Measurements from ENCODE around the gene MMP7. TPM values are rescaled to one million over a fixed set of nuclear protein-coding genes. Genes with fewer than 3 reads are reported as not detected.

The MMP7 gene
- total RNA-seq, 5 donors from 2014 or later (not counting 1 experiment from before 2014, with no cell fraction given): 0.23 to 0.73 (median 0.60) TPM; not detected in 2

DNA sequence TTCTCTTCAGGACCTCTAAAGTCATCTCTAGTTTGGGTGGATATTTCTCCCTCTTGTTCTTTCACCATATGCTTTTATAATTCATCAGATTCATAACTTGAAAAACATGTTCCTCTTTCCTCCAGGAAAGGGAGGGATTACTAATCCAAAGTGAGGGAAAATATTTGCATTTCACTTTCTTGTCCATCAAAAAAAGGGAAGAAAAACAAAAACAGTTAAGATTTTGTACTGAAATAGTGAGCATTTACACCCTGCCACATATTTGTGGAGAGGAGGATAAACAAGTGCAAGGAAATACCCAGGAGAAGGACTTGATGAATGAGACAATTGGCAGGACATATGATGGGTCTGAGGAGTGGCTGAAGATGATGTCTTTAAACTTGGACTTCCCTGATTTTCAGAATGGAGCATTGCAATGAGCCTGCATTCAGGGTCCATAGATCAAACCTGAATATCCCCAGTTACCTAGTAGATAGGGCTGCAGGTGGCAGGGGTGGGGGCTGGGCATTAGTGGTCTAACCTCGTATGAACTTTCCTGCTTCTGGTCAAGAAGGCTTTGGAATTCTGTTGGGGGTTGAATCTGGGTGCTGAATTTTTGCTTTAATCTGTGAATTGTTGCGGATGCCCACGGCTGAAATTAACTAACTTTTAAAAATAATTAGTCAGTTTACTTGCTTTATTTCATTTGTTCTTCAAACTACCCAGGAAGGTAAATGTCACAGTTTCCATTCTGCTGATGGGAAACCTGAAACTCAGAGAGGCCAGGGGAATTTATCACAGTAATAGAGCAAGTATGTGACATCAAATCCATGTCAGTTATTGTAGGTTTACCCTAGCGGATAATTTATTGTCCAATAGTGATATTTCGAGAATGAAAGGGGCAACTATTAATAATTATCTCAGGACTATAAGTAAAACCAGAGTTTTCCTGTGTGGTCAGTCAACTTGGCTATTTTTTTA, 41.1 kb downstream of the MMP7 start:
- no CpG with 5 or more reads among the region's 5 CpGs for WGBS (ENCODE audit: insufficient coverage)

DNA sequence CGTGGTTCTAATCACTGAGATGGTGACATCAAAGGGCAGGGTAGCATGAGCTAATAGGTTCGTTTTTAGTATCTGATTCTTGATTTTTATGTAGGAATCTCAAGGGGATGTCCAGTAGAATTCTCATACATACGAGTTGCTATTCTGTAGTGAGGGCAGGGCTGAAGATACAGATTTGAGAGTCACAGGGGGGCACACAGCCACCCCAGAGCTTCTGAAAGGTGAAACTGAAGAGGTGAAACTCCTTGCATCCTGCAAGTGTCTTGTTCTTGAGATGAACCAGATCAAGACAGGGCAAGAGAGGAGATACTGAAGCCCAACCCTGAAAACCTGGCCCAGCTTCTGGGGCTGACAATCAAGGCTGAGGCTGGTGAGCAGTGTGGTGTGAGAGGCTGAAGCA, 42.3 kb downstream of the MMP7 start:
- H3K36me3 ChIP-seq (ENCODE audit: control insufficient read depth in 2 of 2, extremely low read depth in 1 of 2, insufficient read depth in 1 of 2, low read length in 1 of 2): no peaks in the 10 kb centered on the region
- DNase-seq: no peak
- no peak overlapping the region for H3K27ac Mint-ChIP-seq
- 67% methylated on average over 1 of the region's 3 CpGs for WGBS (ENCODE audit: insufficient coverage)
- no peak for ATAC-seq (replicated peaks in 1 of 4)
- H3K4me1 Mint-ChIP-seq: peaks cover 3 to 8% (median 4%) of the 10 kb centered on the region in 3 donors
- no peaks in the 10 kb centered on the region for H3K9me3 ChIP-seq
- no peaks in the 10 kb centered on the region for H3K27me3 Mint-ChIP-seq
- no peak overlapping the region for H3K27ac ChIP-seq (ENCODE audit: low read length)
- no peaks in the 10 kb centered on the region for H3K9me3 Mint-ChIP-seq
- POLR2A ChIA-PET: interaction anchor here in 1 of 2 donors (0.9 kb wide), 1 partner anchor 9 kb away, joined by 4 read pairs; no protein-coding TSS in a partner anchor
- H3K4me3 ChIP-seq (ENCODE audit: control insufficient read depth in 1 of 2, extremely low read depth in 1 of 2, low read length in 1 of 2): no peak overlapping the region
- no peaks in the 10 kb centered on the region for H3K36me3 Mint-ChIP-seq
- CTCF ChIA-PET: interaction anchor here (0.9 to 1.3 kb wide), 2 partner anchors 8 to 11 kb away, joined by 3 read pairs; no protein-coding TSS in a partner anchor
- H3K4me1 ChIP-seq (ENCODE audit: control insufficient read depth in 1 of 2, extremely low read depth in 1 of 2, insufficient read depth in 2 of 2, low read length in 2 of 2): peaks cover 2 to 3% of the 10 kb centered on the region in 2 experiments
- H3K27me3 ChIP-seq (replicated peaks in 1 of 2; ENCODE audit: control insufficient read depth in 2 of 2, extremely low read depth in 1 of 2, insufficient read depth in 2 of 2, low read length in 1 of 2): no peaks in the 10 kb centered on the region
- no peak overlapping the region for H3K4me3 Mint-ChIP-seq

More for the DNA sequence above, 41.1 kb downstream of the MMP7 start:
- ChIA-PET POLR2A (no interaction called here), CTCF (no interaction called here)
- no peak for DNase-seq
- H3K27me3 Mint-ChIP-seq: no peaks in the 10 kb centered on the region
- no peaks in the 10 kb centered on the region for H3K9me3 ChIP-seq
- no peak overlapping the region for H3K4me3 ChIP-seq (ENCODE audit: control insufficient read depth in 1 of 2, extremely low read depth in 1 of 2, low read length in 1 of 2)
- no peak for ATAC-seq (replicated peaks in 1 of 4)
- peaks cover 3 to 8% (median 4%) of the 10 kb centered on the region in 3 donors for H3K4me1 Mint-ChIP-seq
- no peaks in the 10 kb centered on the region for H3K27me3 ChIP-seq (replicated peaks in 1 of 2; ENCODE audit: control insufficient read depth in 2 of 2, extremely low read depth in 1 of 2, insufficient read depth in 2 of 2, low read length in 1 of 2)
- H3K27ac Mint-ChIP-seq: no peak overlapping the region
- no peaks in the 10 kb centered on the region for H3K36me3 Mint-ChIP-seq
- H3K4me3 Mint-ChIP-seq: no peak overlapping the region
- H3K27ac ChIP-seq (ENCODE audit: low read length): no peak overlapping the region
- peaks cover 2 to 3% of the 10 kb centered on the region in 2 experiments for H3K4me1 ChIP-seq (ENCODE audit: control insufficient read depth in 1 of 2, extremely low read depth in 1 of 2, insufficient read depth in 2 of 2, low read length in 2 of 2)
- no peaks in the 10 kb centered on the region for H3K9me3 Mint-ChIP-seq
- no peaks in the 10 kb centered on the region for H3K36me3 ChIP-seq (ENCODE audit: control insufficient read depth in 2 of 2, extremely low read depth in 1 of 2, insufficient read depth in 1 of 2, low read length in 1 of 2)

DNA sequence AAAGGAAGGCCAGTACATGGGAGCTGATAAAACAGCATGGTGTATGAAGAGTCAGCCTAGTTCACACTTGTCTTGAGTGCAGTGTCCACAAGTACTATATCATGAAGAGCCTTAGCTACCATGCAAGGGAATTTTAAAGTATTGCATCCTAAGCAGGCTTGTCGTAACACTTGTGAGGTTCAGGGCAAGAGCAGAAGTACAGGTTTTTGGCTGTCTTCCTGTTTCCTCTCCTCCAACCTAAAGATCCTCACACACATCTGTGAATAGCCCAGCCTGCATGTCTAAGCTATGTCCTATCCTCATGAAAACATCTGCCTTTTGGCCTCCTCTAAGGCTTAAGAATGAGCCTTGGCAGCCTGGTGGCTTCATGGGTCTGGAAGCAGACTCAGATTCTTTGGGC, 43.3 kb downstream of the MMP7 start:
- ChIA-PET POLR2A (interaction anchor here in 1 of 2 donors (0.8 kb wide), 1 partner anchor 144 kb away, joined by 3 read pairs; no protein-coding TSS in a partner anchor), CTCF (interaction anchor here (0.7 to 1.3 kb wide), 4 partner anchors 9 to 138 kb away, joined by 3 to 9 read pairs (median 3); no protein-coding TSS in a partner anchor)
- no peak for DNase-seq
- no peaks in the 10 kb centered on the region for H3K9me3 ChIP-seq
- H3K9me3 Mint-ChIP-seq: no peaks in the 10 kb centered on the region
- no peaks in the 10 kb centered on the region for H3K27me3 Mint-ChIP-seq
- WGBS (ENCODE audit: insufficient coverage): no CpG with 5 or more reads among the region's 1 CpG
- no peaks in the 10 kb centered on the region for H3K36me3 ChIP-seq (ENCODE audit: control insufficient read depth in 2 of 2, extremely low read depth in 1 of 2, insufficient read depth in 1 of 2, low read length in 1 of 2)
- H3K4me3 Mint-ChIP-seq: no peak overlapping the region
- H3K4me1 Mint-ChIP-seq: peaks cover 3 to 8% (median 4%) of the 10 kb centered on the region in 3 donors
- H3K4me1 ChIP-seq (ENCODE audit: control insufficient read depth in 1 of 2, extremely low read depth in 1 of 2, insufficient read depth in 2 of 2, low read length in 2 of 2): peaks cover 2 to 3% of the 10 kb centered on the region in 2 experiments
- no peak overlapping the region for H3K4me3 ChIP-seq (ENCODE audit: control insufficient read depth in 1 of 2, extremely low read depth in 1 of 2, low read length in 1 of 2)
- no peak overlapping the region for H3K27ac ChIP-seq (ENCODE audit: low read length)
- H3K27me3 ChIP-seq (replicated peaks in 1 of 2; ENCODE audit: control insufficient read depth in 2 of 2, extremely low read depth in 1 of 2, insufficient read depth in 2 of 2, low read length in 1 of 2): no peaks in the 10 kb centered on the region
- no peak overlapping the region for H3K27ac Mint-ChIP-seq
- no peaks in the 10 kb centered on the region for H3K36me3 Mint-ChIP-seq
- ATAC-seq (replicated peaks in 1 of 4): no peak

DNA sequence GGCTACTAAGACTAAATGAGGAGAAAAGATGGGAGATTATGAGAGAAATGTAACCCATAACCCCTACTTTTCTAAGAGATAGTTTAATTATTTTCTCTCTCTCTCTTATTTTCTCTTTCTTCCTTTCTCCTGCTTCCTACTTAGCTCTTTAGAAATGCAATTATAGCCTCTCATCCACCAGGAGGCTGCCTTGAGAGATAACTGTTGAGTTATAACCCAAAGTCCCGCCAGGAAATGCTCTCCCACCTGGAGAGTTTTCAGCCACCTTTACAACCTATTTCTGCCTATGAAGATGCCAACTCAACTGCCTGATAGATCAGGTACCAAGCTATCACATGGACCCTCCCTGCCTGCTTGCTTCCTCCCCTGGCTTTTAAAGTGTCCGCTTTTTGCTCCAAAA, 44.0 kb downstream of the MMP7 start:
- H3K27ac Mint-ChIP-seq: no peak overlapping the region
- 100% methylated on average over 2 of the region's 2 CpGs for WGBS (ENCODE audit: insufficient coverage)
- CTCF ChIA-PET: interaction anchor here in 1 of 2 donors (1.2 kb wide), 1 partner anchor 119 kb away, joined by 9 read pairs; no protein-coding TSS in a partner anchor

DNA sequence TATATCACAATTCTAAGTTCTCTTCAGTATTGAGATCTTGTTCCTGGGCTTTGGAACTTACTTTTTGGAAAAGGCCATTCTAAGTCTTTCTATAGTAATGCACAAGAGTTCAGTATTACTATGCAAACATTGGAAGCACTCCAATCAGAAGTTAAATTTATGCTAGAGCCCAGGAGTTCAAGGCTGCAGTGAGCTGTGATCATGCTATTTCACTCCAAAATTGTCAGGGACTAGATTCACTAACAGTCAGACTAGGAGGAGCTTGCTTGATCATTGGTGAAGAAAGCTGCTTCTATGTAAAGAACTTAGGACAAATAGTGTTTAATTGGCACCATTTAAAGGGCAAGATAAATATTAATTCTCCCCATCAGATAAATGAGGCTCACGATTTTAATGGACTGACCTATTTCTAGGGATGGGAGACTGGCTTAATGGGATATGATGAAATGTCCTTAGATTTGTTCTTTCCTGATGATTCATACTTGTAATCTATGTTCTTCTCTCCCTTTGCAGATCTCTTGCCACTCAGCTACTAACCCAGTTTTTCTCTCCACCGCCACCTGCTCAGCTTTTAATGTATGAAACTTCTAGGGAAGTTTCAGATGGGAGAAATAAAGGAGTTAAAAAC, 45.3 kb downstream of the MMP7 start:
- DNase-seq: no peak
- no peak overlapping the region for H3K4me3 ChIP-seq (ENCODE audit: control insufficient read depth in 1 of 2, extremely low read depth in 1 of 2, low read length in 1 of 2)
- Mint-ChIP-seq H3K9me3 (no peaks in the 10 kb centered on the region), H3K27me3 (no peaks in the 10 kb centered on the region), H3K4me1 (peaks cover 3 to 14% (median 4%) of the 10 kb centered on the region in 3 donors), H3K27ac (no peak overlapping the region), H3K36me3 (no peaks in the 10 kb centered on the region), H3K4me3 (no peak overlapping the region)
- POLR2A ChIA-PET: no interaction called here
- H3K27ac ChIP-seq (ENCODE audit: low read length): no peak overlapping the region
- no peaks in the 10 kb centered on the region for H3K27me3 ChIP-seq (replicated peaks in 1 of 2; ENCODE audit: control insufficient read depth in 2 of 2, extremely low read depth in 1 of 2, insufficient read depth in 2 of 2, low read length in 1 of 2)
- no peak for ATAC-seq (replicated peaks in 1 of 4)
- H3K9me3 ChIP-seq: no peaks in the 10 kb centered on the region
- CTCF ChIA-PET: interaction anchor here (0.5 to 1.0 kb wide), 2 partner anchors 28 to 127 kb away, joined by 4 read pairs; no protein-coding TSS in a partner anchor
- H3K36me3 ChIP-seq (ENCODE audit: control insufficient read depth in 2 of 2, extremely low read depth in 1 of 2, insufficient read depth in 1 of 2, low read length in 1 of 2): no peaks in the 10 kb centered on the region
- peaks cover 2 to 3% of the 10 kb centered on the region in 2 experiments for H3K4me1 ChIP-seq (ENCODE audit: control insufficient read depth in 1 of 2, extremely low read depth in 1 of 2, insufficient read depth in 2 of 2, low read length in 2 of 2)
- no CpG with 5 or more reads among the region's 2 CpGs for WGBS (ENCODE audit: insufficient coverage)

More for the DNA sequence above, 44.0 kb downstream of the MMP7 start:
- Histone ChIP-seq H3K27me3 (replicated peaks in 1 of 2; ENCODE audit: control insufficient read depth in 2 of 2, extremely low read depth in 1 of 2, insufficient read depth in 2 of 2, low read length in 1 of 2) (no peaks in the 10 kb centered on the region), H3K27ac (ENCODE audit: low read length) (no peak overlapping the region), H3K9me3 (no peaks in the 10 kb centered on the region), H3K36me3 (ENCODE audit: control insufficient read depth in 2 of 2, extremely low read depth in 1 of 2, insufficient read depth in 1 of 2, low read length in 1 of 2) (no peaks in the 10 kb centered on the region), H3K4me1 (ENCODE audit: control insufficient read depth in 1 of 2, extremely low read depth in 1 of 2, insufficient read depth in 2 of 2, low read length in 2 of 2) (peaks cover 2 to 3% of the 10 kb centered on the region in 2 experiments), H3K4me3 (ENCODE audit: control insufficient read depth in 1 of 2, extremely low read depth in 1 of 2, low read length in 1 of 2) (no peak overlapping the region)
- Mint-ChIP-seq H3K9me3 (no peaks in the 10 kb centered on the region), H3K4me3 (no peak overlapping the region), H3K4me1 (peaks cover 3 to 8% (median 4%) of the 10 kb centered on the region in 3 donors), H3K36me3 (no peaks in the 10 kb centered on the region), H3K27me3 (no peaks in the 10 kb centered on the region)
- POLR2A ChIA-PET: interaction anchor here in 1 of 2 donors (0.8 kb wide), 1 partner anchor 144 kb away, joined by 3 read pairs; no protein-coding TSS in a partner anchor
- no peak for DNase-seq
- no peak for ATAC-seq (replicated peaks in 1 of 4)

GRCh38 chr11:102482433-102482832, 48.1 kb downstream of the MMP7 start:
- Histone ChIP-seq H3K9me3 (no peaks in the 10 kb centered on the region), H3K27ac (ENCODE audit: low read length) (no peak overlapping the region), H3K27me3 (replicated peaks in 1 of 2; ENCODE audit: control insufficient read depth in 2 of 2, extremely low read depth in 1 of 2, insufficient read depth in 2 of 2, low read length in 1 of 2) (no peaks in the 10 kb centered on the region), H3K4me1 (ENCODE audit: control insufficient read depth in 1 of 2, extremely low read depth in 1 of 2, insufficient read depth in 2 of 2, low read length in 2 of 2) (peaks cover 2 to 6% of the 10 kb centered on the region in 2 experiments), H3K36me3 (ENCODE audit: control insufficient read depth in 2 of 2, extremely low read depth in 1 of 2, insufficient read depth in 1 of 2, low read length in 1 of 2) (no peaks in the 10 kb centered on the region), H3K4me3 (ENCODE audit: control insufficient read depth in 1 of 2, extremely low read depth in 1 of 2, low read length in 1 of 2) (no peak overlapping the region)
- 94% methylated on average over 2 of the region's 3 CpGs for WGBS (ENCODE audit: insufficient coverage)
- H3K4me3 Mint-ChIP-seq: no peak overlapping the region
- ChIA-PET POLR2A (no interaction called here), CTCF (no interaction called here)
- ATAC-seq (replicated peaks in 1 of 4) (no peak), DNase-seq (no peak)
- no peaks in the 10 kb centered on the region for H3K36me3 Mint-ChIP-seq
- no peaks in the 10 kb centered on the region for H3K27me3 Mint-ChIP-seq
- no peaks in the 10 kb centered on the region for H3K9me3 Mint-ChIP-seq
- H3K4me1 Mint-ChIP-seq: peaks cover 13 to 20% (median 20%) of the 10 kb centered on the region in 3 donors
- H3K27ac Mint-ChIP-seq: no peak overlapping the region
